ENCODE measurements around the gene SIL1. TPM values are rescaled to one million over a fixed set of nuclear protein-coding genes. Genes with fewer than 3 reads are reported as not detected.

Gene SIL1
- total and polyA plus RNA-seq, 2 of the 8 experiments (the other 6 are each of a cell fraction or from before 2014, with no cell fraction given), result 8.3 to 12.8 TPM

DNA sequence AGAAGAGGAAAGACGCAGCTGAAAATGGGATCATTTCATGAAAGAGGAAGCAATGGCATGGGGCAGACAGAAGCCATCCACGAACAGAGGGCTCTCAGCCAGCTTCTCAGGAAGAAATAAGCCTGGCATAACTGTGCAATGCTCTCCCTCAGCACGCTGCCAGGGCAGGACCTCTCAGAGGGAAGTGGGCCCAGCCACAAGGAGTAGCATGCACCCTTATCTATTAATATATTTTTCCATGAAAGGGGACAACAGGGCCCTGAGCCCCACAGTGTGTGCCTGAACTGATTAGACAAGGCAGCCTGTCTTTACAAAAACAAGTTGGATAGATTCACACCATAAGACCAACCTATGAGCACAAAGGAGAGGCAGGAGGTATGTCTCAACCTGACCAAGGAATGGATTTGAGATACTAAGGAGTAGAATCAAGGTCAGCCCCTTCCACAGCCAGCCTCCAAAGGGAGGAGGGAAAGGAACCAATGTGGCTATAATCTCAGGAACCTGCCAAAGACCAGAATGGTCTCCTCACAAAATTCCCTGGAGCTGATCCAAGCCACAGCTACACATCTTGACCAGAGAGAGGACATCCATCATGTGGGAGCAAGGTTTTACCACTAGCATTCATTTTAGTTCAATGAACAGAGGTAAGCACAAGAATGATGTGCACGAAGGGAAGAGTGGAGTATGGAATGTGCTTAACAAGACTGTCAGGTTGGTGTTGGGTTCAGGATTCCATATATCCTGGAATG lies 154.8 kb downstream of the SIL1 start:
- Histone ChIP-seq H3K27me3 (replicated peaks in 1 of 4; ENCODE audit: control insufficient read depth in 3 of 4, extremely low read depth in 1 of 4, insufficient read depth in 3 of 4, low read length in 3 of 4) (no peaks in the 10 kb centered on the region), H2BK12ac (ENCODE audit: low read depth, low read length) (no peak overlapping the region), H3K4ac (replicated peaks; ENCODE audit: insufficient read length, low read depth, low read length) (no peak overlapping the region), H3K4me3 (ENCODE audit: extremely low read depth in 1 of 4, insufficient read depth in 2 of 4, low read depth in 3 of 4, low read length in 4 of 4) (no peak overlapping the region), H3K14ac (ENCODE audit: insufficient read length) (no peak overlapping the region), H3K23me2 (ENCODE audit: low read depth, low read length) (no peaks in the 10 kb centered on the region), H3K4me1 (replicated peaks in 1 of 4; ENCODE audit: control insufficient read depth in 3 of 4, insufficient read depth in 4 of 4, low read length in 3 of 4) (no peaks in the 10 kb centered on the region), H3K18ac (ENCODE audit: extremely low read depth, low read length) (no peak overlapping the region), H3K9me3 (ENCODE audit: insufficient read depth in 2 of 2, low read depth in 1 of 2, low read length in 1 of 2) (no peaks in the 10 kb centered on the region), H2BK20ac (ENCODE audit: low read length) (no peak overlapping the region), H2AFZ (ENCODE audit: low read length) (no peak overlapping the region), H3K36me3 (ENCODE audit: control insufficient read depth in 2 of 4, insufficient read depth in 4 of 4, low read length in 3 of 4) (no peaks in the 10 kb centered on the region), H4K20me1 (replicated peaks in 1 of 2; ENCODE audit: control insufficient read depth in 1 of 2, insufficient read depth in 2 of 2, low read length in 2 of 2) (no peaks in the 10 kb centered on the region), H4K91ac (replicated peaks; ENCODE audit: insufficient read length, low read length) (no peak overlapping the region), H3K27ac (ENCODE audit: low read depth, low read length) (no peak overlapping the region), H2BK120ac (replicated peaks; ENCODE audit: low read depth, low read length) (no peak overlapping the region), H2BK15ac (ENCODE audit: low read length) (no peak overlapping the region), H3K56ac (replicated peaks; ENCODE audit: insufficient read length, low read depth, low read length) (no peak overlapping the region), H3K79me2 (ENCODE audit: control insufficient read depth in 1 of 2, insufficient read depth in 2 of 2, low read length in 2 of 2) (no peaks in the 10 kb centered on the region), H3K23ac (ENCODE audit: insufficient read length) (no peak overlapping the region), H4K8ac (ENCODE audit: extremely low read depth, insufficient read depth, low read length) (no peak overlapping the region), H3K4me2 (ENCODE audit: insufficient read depth in 1 of 2, low read depth in 2 of 2, low read length in 2 of 2) (no peak overlapping the region), H4K5ac (ENCODE audit: insufficient read length, low read depth, low read length) (no peak overlapping the region), H2AK5ac (ENCODE audit: low read depth, low read length) (no peak overlapping the region), H2BK5ac (ENCODE audit: low read depth, low read length) (no peak overlapping the region), H3K9ac (replicated peaks in 1 of 4; ENCODE audit: extremely low read depth in 1 of 4, low read depth in 3 of 4, low read length in 3 of 4) (no peak overlapping the region), H3K79me1 (ENCODE audit: low read depth, low read length) (no peaks in the 10 kb centered on the region)
- POLR2A ChIA-PET (ENCODE audit: partially characterized antibody), result no interaction called here
- no peak for FAIRE-seq
- 76% methylated on average over 4 of the region's 4 CpGs; no CpG with 5 or more reads in 1 of the 2 experiments for WGBS, 2 experiments (ENCODE audit: extremely low coverage in 1 of 2, insufficient coverage in 1 of 2, insufficient read length in 1 of 2, insufficient replicate concordance in 2 of 2, low coverage in 1 of 2, low lambda C conversion rate in 2 of 2, missing lambda C conversion rate in 1 of 2)
- CTCF ChIA-PET (ENCODE audit: partially characterized antibody), result no interaction called here
- DNase-seq (ENCODE audit: low read depth in 1 of 2, low spot score in 2 of 2), result no peak
- TF ChIP-seq SP2 (IDR thresholded peaks at IDR 0.05; ENCODE audit: low read length), result no peak
- TF ChIP-seq, protein P1, sequence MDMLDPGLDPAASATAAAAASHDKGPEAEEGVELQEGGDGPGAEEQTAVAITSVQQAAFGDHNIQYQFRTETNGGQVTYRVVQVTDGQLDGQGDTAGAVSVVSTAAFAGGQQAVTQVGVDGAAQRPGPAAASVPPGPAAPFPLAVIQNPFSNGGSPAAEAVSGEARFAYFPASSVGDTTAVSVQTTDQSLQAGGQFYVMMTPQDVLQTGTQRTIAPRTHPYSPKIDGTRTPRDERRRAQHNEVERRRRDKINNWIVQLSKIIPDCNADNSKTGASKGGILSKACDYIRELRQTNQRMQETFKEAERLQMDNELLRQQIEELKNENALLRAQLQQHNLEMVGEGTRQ (IDR thresholded peaks at IDR 0.05; ENCODE audit: low read length), result no peak
- TF ChIP-seq BRCA1 (IDR thresholded peaks at IDR 0.05; ENCODE audit: low read depth, low read length), result no peak
- TF ChIP-seq CHD2 (IDR thresholded peaks at IDR 0.05; ENCODE audit: low read length), result no peak
